Putamen (tissue), 1 donor: Measurements from ENCODE around the gene HEXIM2.
"Not testable (repeated sequence)": the region's sequence is repeated elsewhere in the genome, so short reads cannot be mapped to it uniquely, and the experiment has no call there.

ENCODE experiments used
- DNase-seq: peaks from one replicate; pipeline ENCODE4 v3.0.0-alpha.2; 2016; ENCODE audit warnings: low spot score

The HEXIM2 gene

GRCh38 chr17:45161288-45162024, at the start of gene HEXIM2:
HEXIM2 (plus strand) TSS chr17:45161875; CDS start chr17:45162794, 919 bp downstream.
- DNase-seq: peak; percentile 100

GRCh38 chr17:45112559-45113423, 48.9 kb upstream of the HEXIM2 start:
- no peak for DNase-seq

- no peak for DNase-seq
Observed at GRCh38 chr17:45113424-45113754, 48.3 kb upstream of the HEXIM2 start.

- DNase-seq: no peak
Observed at GRCh38 chr17:45114117-45114932, 47.4 kb upstream of the HEXIM2 start.

- DNase-seq: no peak
Observed at GRCh38 chr17:45115015-45115625, 46.6 kb upstream of the HEXIM2 start.

- DNase-seq: no peak
Observed at GRCh38 chr17:45115871-45116270, 45.8 kb upstream of the HEXIM2 start.

- no peak for DNase-seq
Observed at GRCh38 chr17:45116434-45117016, 45.1 kb upstream of the HEXIM2 start.

- DNase-seq: no peak
Observed at GRCh38 chr17:45117334-45117733, 44.3 kb upstream of the HEXIM2 start.

- DNase-seq: no peak
Observed at GRCh38 chr17:45117848-45118646, 43.6 kb upstream of the HEXIM2 start.

- DNase-seq: no peak
Observed at GRCh38 chr17:45118691-45119090, 43.0 kb upstream of the HEXIM2 start.

- no peak for DNase-seq
Observed at GRCh38 chr17:45119964-45120363, 41.7 kb upstream of the HEXIM2 start.

- DNase-seq: no peak
Observed at GRCh38 chr17:45120558-45120957, 41.1 kb upstream of the HEXIM2 start.

GRCh38 chr17:45121055-45121454, 40.6 kb upstream of the HEXIM2 start:
- no peak for DNase-seq

- no peak for DNase-seq
Observed at GRCh38 chr17:45123076-45123770, 38.5 kb upstream of the HEXIM2 start.

GRCh38 chr17:45123930-45124796, 37.5 kb upstream of the HEXIM2 start:
- no peak for DNase-seq

- not testable (repeated sequence) for DNase-seq
Observed at GRCh38 chr17:45124797-45125122, 36.9 kb upstream of the HEXIM2 start.

GRCh38 chr17:45125509-45125908, 36.2 kb upstream of the HEXIM2 start:
- no peak for DNase-seq

GRCh38 chr17:45127207-45127547, 34.5 kb upstream of the HEXIM2 start:
- DNase-seq: no peak

GRCh38 chr17:45127548-45128300, 34.0 kb upstream of the HEXIM2 start:
- no peak for DNase-seq
